ENCODE data around the gene ADGRA1.

DNA sequence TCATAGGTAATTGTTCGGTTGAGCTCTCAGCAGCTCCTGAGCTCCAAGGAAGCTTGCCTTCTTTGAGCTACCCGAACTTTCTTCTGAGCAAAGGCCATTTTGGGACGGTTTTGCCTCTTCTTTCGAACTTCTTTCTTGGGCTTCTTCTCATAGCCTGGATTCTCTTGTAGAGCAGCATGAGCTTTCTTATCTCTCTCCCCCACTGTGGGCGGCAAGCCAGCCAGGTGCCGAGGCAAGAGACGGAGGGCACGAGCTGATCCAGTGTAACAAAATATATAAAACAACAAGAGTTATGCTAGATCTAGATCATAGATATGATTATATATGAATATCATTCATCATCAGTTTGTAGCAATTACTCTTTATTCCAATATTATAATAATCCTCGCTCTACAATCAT, 55.8 kb downstream of the ADGRA1 start:
- TF ChIP-seq, protein P1, sequence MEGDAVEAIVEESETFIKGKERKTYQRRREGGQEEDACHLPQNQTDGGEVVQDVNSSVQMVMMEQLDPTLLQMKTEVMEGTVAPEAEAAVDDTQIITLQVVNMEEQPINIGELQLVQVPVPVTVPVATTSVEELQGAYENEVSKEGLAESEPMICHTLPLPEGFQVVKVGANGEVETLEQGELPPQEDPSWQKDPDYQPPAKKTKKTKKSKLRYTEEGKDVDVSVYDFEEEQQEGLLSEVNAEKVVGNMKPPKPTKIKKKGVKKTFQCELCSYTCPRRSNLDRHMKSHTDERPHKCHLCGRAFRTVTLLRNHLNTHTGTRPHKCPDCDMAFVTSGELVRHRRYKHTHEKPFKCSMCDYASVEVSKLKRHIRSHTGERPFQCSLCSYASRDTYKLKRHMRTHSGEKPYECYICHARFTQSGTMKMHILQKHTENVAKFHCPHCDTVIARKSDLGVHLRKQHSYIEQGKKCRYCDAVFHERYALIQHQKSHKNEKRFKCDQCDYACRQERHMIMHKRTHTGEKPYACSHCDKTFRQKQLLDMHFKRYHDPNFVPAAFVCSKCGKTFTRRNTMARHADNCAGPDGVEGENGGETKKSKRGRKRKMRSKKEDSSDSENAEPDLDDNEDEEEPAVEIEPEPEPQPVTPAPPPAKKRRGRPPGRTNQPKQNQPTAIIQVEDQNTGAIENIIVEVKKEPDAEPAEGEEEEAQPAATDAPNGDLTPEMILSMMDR (IDR thresholded peaks at IDR 0.05; ENCODE audit: low read length) = no peak
- TF ChIP-seq EZH2 (IDR thresholded peaks at IDR 0.05; ENCODE audit: borderline replicate concordance, low read length) = no peak

All from OCI-LY1 (cell line).